GM12878 (cell line): ENCODE measurements around the gene ANO2. TPM values are rescaled to one million over a fixed set of nuclear protein-coding genes. Genes with fewer than 3 reads are reported as not detected.

Experiments used
- ATAC-seq: fragments of 200-7000 bp; cut with Tn5 transposase; 3 replicates; pipeline ENCODE4 v1.9.1; 2020; ENCODE audit warnings: mild to moderate bottlenecking, moderate library complexity
- BruUV-seq: library from RNA; stranded (reverse); fragments of 400-500 nt; replicated peaks from 2 replicates; lab custom pipeline; 2021; lab: Mats Ljungman, UMichigan
- CTCF ChIA-PET: fragments of 300-600 bp; sonication (Branson Sonifier 250); formaldehyde crosslinking; extraction: SDS; loops from one replicate; lab custom pipeline; 2021; ENCODE audit warnings: inconsistent platforms; lab: Yijun Ruan, JAX
- POLR2A ChIA-PET: fragments of 350-600 bp; formaldehyde crosslinking; extraction: SDS; loops from one replicate; lab custom pipeline; 2021; ENCODE audit warnings: inconsistent platforms; lab: Charles Lee
- RAD21 ChIA-PET: fragments of 300-600 bp; sonication (Branson Sonifier 250); formaldehyde crosslinking; loops from one replicate; lab custom pipeline; 2023; ENCODE audit warnings: antibody characterized with exemption; ENCODE audit not compliant: unreplicated experiment; lab: Charles Lee
- SMC1A ChIA-PET: fragments of 300-600 bp; sonication (Branson Sonifier 250); formaldehyde crosslinking; loops from one replicate; lab custom pipeline; 2023; ENCODE audit not compliant: unreplicated experiment, uncharacterized antibody; lab: Charles Lee
- DNase-seq: peaks from one replicate; pipeline ENCODE4 v3.0.0-alpha.2; 2011; ENCODE audit warnings: low read depth, low spot score
- FAIRE-seq: peaks from 3 replicates; lab custom pipeline; 2011; peaks lifted over from hg19 to GRCh38; lab: Jason Lieb, UNC
- H2AFZ ChIP-seq: 2 replicates; pipeline ENCODE4 v1.6.0; 2011; ENCODE audit warnings: low read depth, low read length, control low read depth; ENCODE audit not compliant: control insufficient read depth
- H3K27ac ChIP-seq: 2 replicates; pipeline ENCODE4 v1.5.1; 2011; ENCODE audit warnings: control low read depth; ENCODE audit not compliant: control insufficient read depth, insufficient read depth
- H3K27me3 ChIP-seq, 2 experiments: replicated peaks in 1 of 2; 2 replicates each; pipeline versions ENCODE4 v1.6.0 to v1.6.1; 2011; ENCODE audit warnings: low read length in 1 of 2; ENCODE audit not compliant: control insufficient read depth in 2 of 2, insufficient read depth in 2 of 2
- H3K36me3 ChIP-seq, 2 experiments: 2 replicates each; pipeline ENCODE4 v1.5.1; 2011; ENCODE audit warnings: low read length in 1 of 2; ENCODE audit not compliant: control insufficient read depth in 2 of 2, insufficient read depth in 2 of 2
- H3K4me1 ChIP-seq: 2 replicates; pipeline ENCODE4 v1.6.1; 2011; ENCODE audit warnings: mild to moderate bottlenecking, low read length, moderate library complexity, mixed read lengths; ENCODE audit not compliant: control insufficient read depth, insufficient read depth
- H3K4me2 ChIP-seq: 2 replicates; pipeline ENCODE4 v1.6.0; 2011; ENCODE audit warnings: control low read depth; ENCODE audit not compliant: control insufficient read depth, insufficient read depth
- H3K4me3 ChIP-seq: fragments of 200-600 bp; sonication (generic); 2 replicates; pipeline ENCODE4 v1.5.1; 2016
- H3K79me2 ChIP-seq: 2 replicates; pipeline ENCODE4 v1.6.0; 2011; ENCODE audit warnings: low read length; ENCODE audit not compliant: control insufficient read depth, insufficient read depth
- H3K9ac ChIP-seq: 2 replicates; pipeline ENCODE4 v1.8.0; 2011; ENCODE audit warnings: low read length, control low read depth, mixed read lengths; ENCODE audit not compliant: control insufficient read depth, insufficient read depth
- H3K9me3 ChIP-seq: replicated peaks from 3 replicates; pipeline ENCODE4 v1.5.1; 2011; ENCODE audit warnings: mild to moderate bottlenecking, low read length; ENCODE audit not compliant: control insufficient read depth, insufficient read depth
- H4K20me1 ChIP-seq: 2 replicates; pipeline ENCODE4 v1.6.0; 2011; ENCODE audit not compliant: control insufficient read depth, insufficient read depth
- E2F8 ChIP-seq: fragments of 450-650 bp; IDR thresholded peaks from 2 replicates; pipeline ENCODE4 v1.6.1; 2018; ENCODE audit warnings: mild to moderate bottlenecking, low read depth, moderate library complexity; ENCODE audit not compliant: partially characterized antibody
- ELK1 ChIP-seq: IDR thresholded peaks from 2 replicates; pipeline ENCODE4 v1.6.1; 2012; ENCODE audit warnings: low read depth, low read length, improper control_type of control experiment
- EZH2 ChIP-seq: IDR thresholded peaks from 2 replicates; pipeline ENCODE4 v1.6.1; 2012; ENCODE audit warnings: low read depth, mild to moderate bottlenecking, control low read depth, inconsistent platforms, low read length, borderline replicate concordance; ENCODE audit not compliant: control insufficient read depth
- POLR2AphosphoS2 ChIP-seq: IDR thresholded peaks from 2 replicates; pipeline ENCODE4 v1.6.1; 2011; ENCODE audit warnings: low read depth, mild to moderate bottlenecking, low read length, improper control_type of control experiment, moderate library complexity
- RBBP5 ChIP-seq: fragments of 200-600 bp; sonication (generic); conservative IDR thresholded peaks from 2 replicates; pipeline ENCODE4 v1.6.1; 2016
- WRNIP1 ChIP-seq: IDR thresholded peaks from 2 replicates; pipeline ENCODE4 v1.6.1; 2011; ENCODE audit warnings: low read depth, low read length, improper control_type of control experiment, borderline replicate concordance
- in situ Hi-C: fragments of 300-500 bp; cut with MboI; formaldehyde crosslinking; loops from 9 replicates; pipeline ENCODE4 v1.14.3; 2018; ENCODE audit warnings: mixed read lengths
- intact Hi-C: fragments of 100-400 bp; cut with micrococcal nuclease; formaldehyde crosslinking; loops from one replicate; pipeline ENCODE4 v1.14.2; 2022; ENCODE audit not compliant: unreplicated experiment
- polyA plus RNA-seq, 11 experiments: library from polyadenylated mRNA; depleted of rRNA in 4 of 11; unstranded in 6 of 11; stranded (reverse) in 5 of 11; fragments of >200 nt; fragmentation: Nextera tagmentation in 4 of 11; fragmentation: Illumina TruSeq in 1 of 11; extraction: Ambion mirVana in 4 of 11; extraction: Trizol in 1 of 11; gene quantifications; 1 replicate in 1 of 11; 2 replicates in 10 of 11; pipeline versions ENCODE4 v1.2.1 to v1.2.3, GENCODE V29; 2011 to 2016; ENCODE audit warnings: inconsistent platforms in 2 of 11, missing spikeins in 2 of 11, low read depth in 1 of 11
- total RNA-seq, 4 experiments: library from RNA; depleted of rRNA in 3 of 4; stranded (reverse); fragments of >200 nt in 3 of 4; fragmentation: Illumina TruSeq in 1 of 4; extraction: Trizol in 1 of 4; gene quantifications; 2 replicates each; pipeline versions ENCODE4 v1.2.1 to v1.2.3, GENCODE V29; 2013 to 2021

The ANO2 gene
- total and polyA plus RNA-seq, 10 of the 15 experiments (the other 5 are each of a cell fraction or from before 2014, with no cell fraction given) = not detected

GRCh38 chr12:5710260-5710878 is 234.7 kb downstream of the ANO2 start (continued):
- no peak for TF ChIP-seq WRNIP1
- TF ChIP-seq RBBP5 = no peak

GRCh38 chr12:5708371-5708770 is 236.7 kb downstream of the ANO2 start:
- Histone ChIP-seq H2AFZ (no peak overlapping the region), H3K9me3 (no peaks in the 10 kb centered on the region), H3K36me3 (no peaks in the 10 kb centered on the region), H3K4me3 (no peak overlapping the region), H3K27me3 (peaks cover 0 to 2% of the 10 kb centered on the region in 2 experiments; a peak in 1 of 4 replicates), H3K4me2 (no peak overlapping the region), H3K27ac (no peak overlapping the region), H4K20me1 (no peaks in the 10 kb centered on the region), H3K4me1 (no peaks in the 10 kb centered on the region), H3K79me2 (no peaks in the 10 kb centered on the region), H3K9ac (no peak overlapping the region)
- SMC1A ChIA-PET = no interaction called here
- ATAC-seq (no peak), DNase-seq (no peak), FAIRE-seq (no peak)
- TF ChIP-seq ELK1 (no peak), E2F8 (no peak), POLR2AphosphoS2 (no peak), EZH2 (no peak)
- BruUV-seq = no TSS peak
- RAD21 ChIA-PET = no interaction called here
- POLR2A ChIA-PET = no interaction called here
- CTCF ChIA-PET = no interaction called here
- intact Hi-C loops = no loop called here
- in situ Hi-C loops = no loop called here
